Breast epithelium (tissue), 3 donors: ENCODE measurements around the gene CSTF1.

Experiments
- POLR2A ChIP-seq: fragments of 450-650 bp; IDR thresholded peaks from one replicate; pipeline ENCODE4 v1.6.1; 2016; ENCODE audit warnings: antibody characterized with exemption, mild to moderate bottlenecking, moderate library complexity
- POLR2AphosphoS5 ChIP-seq, 3 donors: sonication (generic); formaldehyde crosslinking; IDR thresholded peaks; one replicate each; pipeline ENCODE4 v1.6.1; 2017; ENCODE audit warnings: antibody characterized with exemption in 3 of 3
- TF ChIP-seq, protein P1 (sequence below), 3 donors: fragments of 450-650 bp; IDR thresholded peaks; one replicate each; pipeline ENCODE4 v1.5.1; 2016 to 2017; ENCODE audit warnings: antibody characterized with exemption in 3 of 3, mild to moderate bottlenecking in 3 of 3, moderate library complexity in 3 of 3

DNA sequence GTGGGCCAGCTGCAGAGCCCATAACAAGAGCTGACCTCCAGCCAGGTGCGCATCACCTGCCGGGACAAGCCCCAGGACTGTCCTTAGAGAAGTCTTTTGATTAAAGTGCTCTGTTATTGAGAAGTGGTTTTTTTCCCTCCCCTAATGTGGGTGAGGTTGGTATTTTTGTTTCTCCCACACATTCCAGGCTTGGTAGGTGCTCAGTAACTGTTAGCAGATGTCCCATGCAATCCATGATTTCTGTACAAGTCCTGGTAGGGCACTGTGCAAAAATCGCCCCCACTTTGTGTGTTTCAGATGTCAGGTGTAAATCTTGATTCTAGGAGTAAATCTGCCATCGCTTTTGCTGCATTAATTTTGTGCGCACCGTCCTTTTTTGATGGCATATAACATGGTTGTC, 29.0 kb upstream of the CSTF1 start:
- TF ChIP-seq POLR2A: no peak
- TF ChIP-seq, protein P1, sequence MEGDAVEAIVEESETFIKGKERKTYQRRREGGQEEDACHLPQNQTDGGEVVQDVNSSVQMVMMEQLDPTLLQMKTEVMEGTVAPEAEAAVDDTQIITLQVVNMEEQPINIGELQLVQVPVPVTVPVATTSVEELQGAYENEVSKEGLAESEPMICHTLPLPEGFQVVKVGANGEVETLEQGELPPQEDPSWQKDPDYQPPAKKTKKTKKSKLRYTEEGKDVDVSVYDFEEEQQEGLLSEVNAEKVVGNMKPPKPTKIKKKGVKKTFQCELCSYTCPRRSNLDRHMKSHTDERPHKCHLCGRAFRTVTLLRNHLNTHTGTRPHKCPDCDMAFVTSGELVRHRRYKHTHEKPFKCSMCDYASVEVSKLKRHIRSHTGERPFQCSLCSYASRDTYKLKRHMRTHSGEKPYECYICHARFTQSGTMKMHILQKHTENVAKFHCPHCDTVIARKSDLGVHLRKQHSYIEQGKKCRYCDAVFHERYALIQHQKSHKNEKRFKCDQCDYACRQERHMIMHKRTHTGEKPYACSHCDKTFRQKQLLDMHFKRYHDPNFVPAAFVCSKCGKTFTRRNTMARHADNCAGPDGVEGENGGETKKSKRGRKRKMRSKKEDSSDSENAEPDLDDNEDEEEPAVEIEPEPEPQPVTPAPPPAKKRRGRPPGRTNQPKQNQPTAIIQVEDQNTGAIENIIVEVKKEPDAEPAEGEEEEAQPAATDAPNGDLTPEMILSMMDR (IDR thresholded peaks at IDR 0.05): no peak
- no peak for TF ChIP-seq POLR2AphosphoS5 (IDR thresholded peaks at IDR 0.05)
